IPS-NIHi11 (cell line): ENCODE data around the gene PARD3.

Source experiments
- DNase-seq: peaks from one replicate; pipeline ENCODE4 v3.0.0; 2012; ENCODE audit warnings: mixed read lengths, low spot score

PARD3 gene

DNA sequence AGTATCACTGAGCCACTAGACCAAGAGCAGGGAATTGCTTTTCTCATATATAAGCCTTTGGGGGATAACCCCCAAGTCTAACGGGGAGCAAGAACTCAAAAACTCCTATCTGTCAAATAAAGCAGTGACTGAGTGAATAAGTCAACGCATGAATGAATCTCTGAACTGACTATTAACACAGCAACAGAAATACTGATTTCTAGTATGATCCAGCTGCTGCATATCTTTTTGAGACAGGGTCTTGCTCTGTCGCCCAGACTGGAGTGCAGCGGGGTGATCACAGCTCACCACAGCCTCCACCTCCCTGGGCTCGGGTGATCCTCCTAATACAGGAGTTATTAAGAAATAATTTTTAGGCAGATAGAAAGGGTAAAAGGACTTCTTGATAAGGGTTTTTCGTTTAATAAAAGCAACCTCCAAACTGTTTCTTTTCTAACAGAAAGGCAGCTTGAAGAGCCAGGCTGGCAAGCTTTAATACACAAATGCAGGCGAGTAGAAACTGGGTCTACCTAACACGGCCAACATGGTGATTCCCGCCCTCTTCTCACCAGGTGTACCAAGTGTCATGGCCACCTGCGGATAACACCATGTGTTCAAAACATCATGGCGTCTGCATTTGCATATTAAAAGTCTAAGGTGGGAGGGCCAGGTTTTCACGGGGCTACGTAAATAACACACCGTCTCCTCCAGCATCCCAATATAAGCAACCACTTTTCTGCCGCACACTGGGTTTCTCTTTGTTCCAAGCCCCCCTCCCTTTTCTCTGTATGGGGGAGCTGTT is 631.9 kb downstream of the PARD3 start:
- no peak for DNase-seq

- no peak for DNase-seq
Measured at GRCh38 chr10:34181553-34182300, 633.4 kb downstream of the PARD3 start.

- no peak for DNase-seq
Measured at GRCh38 chr10:34180749-34181148, 634.3 kb downstream of the PARD3 start.

GRCh38 chr10:34179280-34179679 is 635.8 kb downstream of the PARD3 start:
- no peak for DNase-seq

DNA sequence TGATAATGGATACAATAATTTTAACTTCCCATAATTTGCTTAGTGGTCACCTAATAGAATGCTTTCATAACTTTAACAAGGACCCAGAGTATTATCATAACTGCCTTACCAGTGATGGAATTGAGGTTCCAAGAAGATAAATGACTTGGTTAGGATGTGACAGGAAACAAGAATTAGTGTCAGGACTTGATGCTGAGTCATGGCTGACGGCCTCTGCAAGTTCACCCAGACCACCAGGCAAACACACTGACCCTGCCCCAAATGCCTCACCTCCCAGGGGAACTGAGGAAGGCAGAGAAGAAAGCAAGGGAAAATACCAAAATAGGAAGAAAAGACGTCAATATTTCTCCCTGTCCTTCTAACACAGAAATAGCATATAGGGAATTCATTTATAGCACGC is 636.3 kb downstream of the PARD3 start:
- no peak for DNase-seq

- DNase-seq = no peak
Measured at GRCh38 chr10:34178196-34178595, 636.9 kb downstream of the PARD3 start.

DNA sequence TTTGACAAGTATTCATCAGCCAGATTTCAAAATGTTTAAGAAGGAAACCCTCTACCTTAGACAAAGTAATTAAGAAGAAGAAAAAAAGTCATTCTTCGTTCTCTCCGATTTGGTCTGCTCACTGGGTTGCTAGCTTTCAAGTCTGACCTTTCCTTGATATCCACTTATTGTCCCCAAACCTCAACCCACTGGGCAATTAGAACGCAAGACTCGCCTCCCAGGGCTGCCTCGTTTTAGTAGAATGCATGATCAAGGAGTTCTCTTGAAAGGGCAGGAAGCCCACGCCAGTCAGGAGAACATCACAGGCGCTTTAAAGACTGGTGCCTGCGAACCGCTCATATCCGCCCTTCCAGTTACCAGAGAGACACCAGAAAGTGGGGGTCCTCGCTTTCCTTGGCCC is 637.7 kb downstream of the PARD3 start:
- DNase-seq = no peak

DNA sequence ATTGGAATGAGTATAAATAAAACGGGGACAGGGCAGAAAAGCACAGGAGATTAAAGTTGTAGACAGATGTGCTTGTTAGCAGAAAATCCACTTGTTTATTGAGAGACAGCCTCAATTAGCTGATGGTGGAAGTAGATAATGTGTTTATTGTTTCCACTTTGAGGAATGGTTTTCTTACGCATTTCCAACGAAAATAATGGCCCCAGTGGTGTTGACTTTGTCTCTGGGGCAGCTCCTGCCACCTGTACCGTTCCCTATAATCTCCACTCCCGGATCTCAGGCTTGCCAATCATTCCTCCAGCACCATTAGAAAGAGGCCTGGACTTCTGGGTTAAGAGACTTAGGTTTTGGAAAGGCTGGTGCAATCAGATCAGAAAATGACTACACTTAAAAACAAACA is 638.7 kb downstream of the PARD3 start:
- no peak for DNase-seq

DNA sequence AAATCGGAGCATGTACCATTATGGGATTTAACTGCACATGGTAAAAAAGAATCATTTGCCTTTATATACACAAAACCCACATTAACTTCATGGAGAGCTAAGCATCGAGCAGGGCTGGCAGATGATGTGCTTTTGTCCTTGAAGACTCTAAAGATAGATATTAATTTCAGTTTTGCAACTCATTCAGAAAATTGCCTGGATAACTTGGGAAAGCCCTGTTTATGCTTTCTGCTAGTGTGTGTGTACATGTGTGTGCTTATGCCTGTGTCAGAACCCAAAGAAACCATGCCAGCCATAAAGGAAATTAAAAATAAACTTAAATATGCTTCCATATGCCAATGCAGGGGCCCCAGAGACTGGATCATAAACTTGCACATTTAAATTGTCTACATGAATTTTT is 640.0 kb downstream of the PARD3 start:
- DNase-seq = no peak

- no peak for DNase-seq
Measured at GRCh38 chr10:34172936-34173533, 642.1 kb downstream of the PARD3 start.

GRCh38 chr10:34171957-34172527 is 643.1 kb downstream of the PARD3 start:
- no peak for DNase-seq

GRCh38 chr10:34169677-34170076 is 645.4 kb downstream of the PARD3 start:
- DNase-seq = no peak

- DNase-seq = no peak
Measured at GRCh38 chr10:34169131-34169530, 646.0 kb downstream of the PARD3 start.

- no peak for DNase-seq
Measured at GRCh38 chr10:34168439-34168838, 646.7 kb downstream of the PARD3 start.

GRCh38 chr10:34166823-34167222 is 648.3 kb downstream of the PARD3 start:
- no peak for DNase-seq

DNA sequence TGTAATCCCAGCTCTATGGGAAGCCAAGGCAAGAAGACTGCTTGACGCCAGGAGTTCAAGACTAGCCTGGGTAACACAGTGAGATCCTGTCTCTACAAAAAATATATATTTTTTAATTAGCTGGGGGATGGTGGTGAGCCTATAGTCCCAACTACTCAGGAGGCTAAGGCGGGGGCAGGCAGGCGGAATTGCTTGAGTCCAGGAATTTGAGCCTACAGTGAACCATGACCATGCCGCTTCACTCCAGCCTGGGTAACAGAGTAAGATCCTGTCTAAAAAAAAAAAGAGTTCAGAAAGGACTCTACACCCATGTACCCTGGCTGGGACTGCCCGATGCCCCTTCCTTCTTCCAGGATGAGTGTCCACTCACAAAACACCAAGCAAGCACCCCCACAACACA is 648.7 kb downstream of the PARD3 start:
- no peak for DNase-seq

- no peak for DNase-seq
Measured at GRCh38 chr10:34164029-34164428, 651.1 kb downstream of the PARD3 start.

- no peak for DNase-seq
Measured at GRCh38 chr10:34163075-34163905, 651.8 kb downstream of the PARD3 start.

DNA sequence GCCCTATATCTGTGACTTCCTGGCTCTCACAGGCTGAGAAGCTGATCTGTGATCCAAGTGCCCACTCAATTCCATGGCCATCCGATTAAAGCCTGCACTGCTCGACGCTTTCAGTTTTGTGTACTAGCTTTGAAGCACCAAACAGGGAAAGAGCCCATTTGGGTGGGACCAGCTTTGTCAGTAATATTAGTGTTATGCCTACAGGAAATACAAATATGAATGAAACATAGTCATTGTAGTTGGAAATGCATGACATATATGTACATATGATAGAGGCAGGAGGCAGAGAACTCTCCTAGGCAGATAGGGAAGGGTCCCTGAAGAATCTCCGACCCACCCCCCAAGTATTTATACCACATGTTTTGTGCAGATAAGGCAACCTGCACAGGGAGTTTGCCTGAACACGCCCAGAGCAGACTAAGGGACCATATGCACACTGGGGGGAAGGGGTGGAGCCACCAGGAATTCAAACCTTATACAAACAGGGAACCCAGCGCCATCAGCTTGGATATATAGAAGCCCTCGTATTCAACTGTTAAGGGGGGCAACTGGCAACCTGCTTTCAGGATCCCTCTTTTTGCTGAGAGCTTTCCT is 653.2 kb downstream of the PARD3 start:
- no peak for DNase-seq

GRCh38 chr10:34160595-34160994 is 654.5 kb downstream of the PARD3 start:
- no peak for DNase-seq

DNA sequence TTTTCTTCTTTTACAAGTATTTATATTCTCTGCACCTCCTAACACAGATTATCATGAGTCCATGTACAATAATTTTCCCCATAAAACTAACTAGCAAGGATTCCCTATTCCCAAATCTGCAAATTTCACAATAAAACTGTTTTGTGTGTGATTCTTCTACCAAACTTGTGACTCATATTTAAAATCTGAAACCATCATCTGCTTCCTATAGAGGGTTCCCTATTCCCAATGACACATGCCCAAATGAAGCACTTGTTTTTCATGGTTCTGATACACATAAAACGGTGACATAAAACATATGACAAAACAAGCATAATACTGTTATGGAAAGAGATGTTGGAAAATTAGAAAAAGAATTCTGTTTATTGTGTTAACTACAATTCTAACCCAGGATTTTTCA is 657.6 kb downstream of the PARD3 start:
- DNase-seq = no peak
